Osteocyte (in vitro differentiated cells): ENCODE data around the gene ZNF148. TPM values are rescaled to one million over a fixed set of nuclear protein-coding genes. Genes with fewer than 3 reads are reported as not detected.

Source experiments
- DNase-seq: peaks from one replicate; pipeline ENCODE4 v3.0.0; 2021; ENCODE audit warnings: mixed read lengths; ENCODE audit not compliant: unreplicated experiment; ENCODE audit errors: extremely low spot score
- H3K27ac Mint-ChIP-seq: one replicate; pipeline ENCODE4 v1.8.0; 2021; ENCODE audit warnings: mild to moderate bottlenecking, mixed read lengths; ENCODE audit not compliant: unreplicated experiment
- H3K27me3 Mint-ChIP-seq: one replicate; pipeline ENCODE4 v1.8.0; 2021; ENCODE audit warnings: mixed read lengths; ENCODE audit not compliant: unreplicated experiment
- H3K36me3 Mint-ChIP-seq: one replicate; pipeline ENCODE4 v1.8.0; 2021; ENCODE audit warnings: mixed read lengths; ENCODE audit not compliant: unreplicated experiment
- H3K4me1 Mint-ChIP-seq: one replicate; pipeline ENCODE4 v1.8.0; 2021; ENCODE audit warnings: mixed read lengths; ENCODE audit not compliant: unreplicated experiment
- H3K4me3 Mint-ChIP-seq: one replicate; pipeline ENCODE4 v1.8.0; 2021; ENCODE audit warnings: mild to moderate bottlenecking, moderate library complexity, mixed read lengths; ENCODE audit not compliant: unreplicated experiment
- H3K9me3 Mint-ChIP-seq: one replicate; pipeline ENCODE4 v1.8.0; 2021; ENCODE audit warnings: mixed read lengths; ENCODE audit not compliant: unreplicated experiment
- long read RNA-seq: library from polyadenylated mRNA; unstranded; transcript quantifications from one replicate; pipeline ENCODE4 v2.0.0, GENCODE V29; 2021
- total RNA-seq: library from RNA; stranded (reverse); gene quantifications from 2 replicates; pipeline ENCODE4 v1.2.1, GENCODE V29; 2021
- TF ChIP-seq, protein P1 (sequence below): fragments of 200-600 bp; sonication (generic); IDR thresholded peaks from 2 replicates; pipeline ENCODE4 v1.5.0; 2021; ENCODE audit warnings: antibody characterized with exemption, mild to moderate bottlenecking, moderate library complexity

Gene ZNF148, protein sequence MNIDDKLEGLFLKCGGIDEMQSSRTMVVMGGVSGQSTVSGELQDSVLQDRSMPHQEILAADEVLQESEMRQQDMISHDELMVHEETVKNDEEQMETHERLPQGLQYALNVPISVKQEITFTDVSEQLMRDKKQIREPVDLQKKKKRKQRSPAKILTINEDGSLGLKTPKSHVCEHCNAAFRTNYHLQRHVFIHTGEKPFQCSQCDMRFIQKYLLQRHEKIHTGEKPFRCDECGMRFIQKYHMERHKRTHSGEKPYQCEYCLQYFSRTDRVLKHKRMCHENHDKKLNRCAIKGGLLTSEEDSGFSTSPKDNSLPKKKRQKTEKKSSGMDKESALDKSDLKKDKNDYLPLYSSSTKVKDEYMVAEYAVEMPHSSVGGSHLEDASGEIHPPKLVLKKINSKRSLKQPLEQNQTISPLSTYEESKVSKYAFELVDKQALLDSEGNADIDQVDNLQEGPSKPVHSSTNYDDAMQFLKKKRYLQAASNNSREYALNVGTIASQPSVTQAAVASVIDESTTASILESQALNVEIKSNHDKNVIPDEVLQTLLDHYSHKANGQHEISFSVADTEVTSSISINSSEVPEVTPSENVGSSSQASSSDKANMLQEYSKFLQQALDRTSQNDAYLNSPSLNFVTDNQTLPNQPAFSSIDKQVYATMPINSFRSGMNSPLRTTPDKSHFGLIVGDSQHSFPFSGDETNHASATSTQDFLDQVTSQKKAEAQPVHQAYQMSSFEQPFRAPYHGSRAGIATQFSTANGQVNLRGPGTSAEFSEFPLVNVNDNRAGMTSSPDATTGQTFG
- total RNA-seq: 46.2 and 46.3 TPM in 2 replicates
- long read RNA-seq, full-length matches to known transcripts: 36 of 61 reads
- long read RNA-seq, partial matches to known transcripts: 6 of 61 reads
- long read RNA-seq, other reads (novel, unspliced or antisense): 19 of 61 reads

DNA sequence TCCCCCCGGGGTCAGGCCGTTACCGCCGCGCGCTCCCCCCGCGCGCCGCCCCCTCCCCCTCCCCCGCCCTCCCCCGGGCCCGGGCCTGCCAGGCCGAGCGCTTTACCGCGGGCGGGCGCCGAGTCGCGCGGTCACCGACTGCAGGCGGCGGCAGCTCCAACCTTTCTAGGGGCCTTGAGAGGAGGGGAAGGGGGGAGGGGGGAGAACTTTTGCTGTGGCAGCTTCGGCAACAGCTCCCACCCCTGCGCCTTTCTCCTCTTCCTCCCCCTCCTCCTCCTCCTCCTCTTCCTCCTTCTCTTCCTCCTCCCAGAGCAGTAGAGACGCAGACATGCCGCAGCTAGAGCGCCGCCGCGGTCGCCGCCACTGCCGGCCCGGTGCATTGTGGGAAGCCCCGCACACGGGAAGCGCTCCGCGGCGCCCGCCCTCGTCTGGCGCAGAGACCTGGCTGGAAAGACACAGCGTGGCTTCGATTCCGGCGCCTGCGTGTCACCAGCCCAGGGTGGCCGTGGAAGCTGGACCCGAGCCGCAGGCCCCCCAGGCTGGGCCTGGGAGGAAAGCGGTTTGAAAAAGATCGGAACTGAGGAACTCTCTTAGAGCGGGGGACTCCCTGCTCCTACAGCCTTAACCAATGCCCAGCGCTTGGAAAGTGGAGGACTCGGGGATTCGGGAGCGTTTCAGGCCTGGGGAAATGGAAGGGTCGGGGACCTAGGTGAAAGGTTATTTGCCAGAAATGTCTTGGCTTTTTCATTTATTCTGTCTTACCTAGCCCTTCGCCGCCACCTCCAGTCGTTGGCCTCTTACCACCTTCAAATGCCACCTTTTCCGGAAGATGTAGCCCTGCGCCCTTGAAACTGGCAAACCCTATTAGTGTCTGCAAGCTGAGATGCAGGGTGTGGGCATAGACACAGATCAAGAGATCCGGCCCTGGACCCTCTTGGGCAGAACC, at the start of gene ZNF148:
ZNF148 (minus strand) TSS at position 330 of the 946 bp plus-strand sequence. CDS start 61,685 bp downstream, outside the sequence.
- no peaks in the 10 kb centered on the region for H3K27me3 Mint-ChIP-seq

DNA sequence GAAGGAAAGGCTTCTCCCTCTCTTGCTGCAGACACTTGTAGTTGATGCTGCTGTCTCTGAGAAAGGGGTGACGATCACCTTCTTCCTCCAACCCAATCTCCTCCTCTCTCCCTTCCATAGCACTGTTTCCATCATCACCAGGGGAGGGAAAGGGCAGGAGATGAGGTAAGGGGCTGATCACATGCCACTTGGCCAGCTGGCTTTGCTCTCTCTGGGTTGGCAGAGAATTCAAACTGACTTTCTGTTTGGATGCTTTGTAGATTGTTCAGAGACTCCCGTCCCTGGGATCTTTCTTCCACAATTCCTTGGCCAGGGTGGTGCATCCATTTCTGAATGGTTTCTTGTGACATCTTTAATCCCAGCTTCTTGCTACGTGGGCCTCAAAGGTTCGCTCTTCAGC, 43.2 kb upstream of the ZNF148 start:
- TF ChIP-seq, protein P1, sequence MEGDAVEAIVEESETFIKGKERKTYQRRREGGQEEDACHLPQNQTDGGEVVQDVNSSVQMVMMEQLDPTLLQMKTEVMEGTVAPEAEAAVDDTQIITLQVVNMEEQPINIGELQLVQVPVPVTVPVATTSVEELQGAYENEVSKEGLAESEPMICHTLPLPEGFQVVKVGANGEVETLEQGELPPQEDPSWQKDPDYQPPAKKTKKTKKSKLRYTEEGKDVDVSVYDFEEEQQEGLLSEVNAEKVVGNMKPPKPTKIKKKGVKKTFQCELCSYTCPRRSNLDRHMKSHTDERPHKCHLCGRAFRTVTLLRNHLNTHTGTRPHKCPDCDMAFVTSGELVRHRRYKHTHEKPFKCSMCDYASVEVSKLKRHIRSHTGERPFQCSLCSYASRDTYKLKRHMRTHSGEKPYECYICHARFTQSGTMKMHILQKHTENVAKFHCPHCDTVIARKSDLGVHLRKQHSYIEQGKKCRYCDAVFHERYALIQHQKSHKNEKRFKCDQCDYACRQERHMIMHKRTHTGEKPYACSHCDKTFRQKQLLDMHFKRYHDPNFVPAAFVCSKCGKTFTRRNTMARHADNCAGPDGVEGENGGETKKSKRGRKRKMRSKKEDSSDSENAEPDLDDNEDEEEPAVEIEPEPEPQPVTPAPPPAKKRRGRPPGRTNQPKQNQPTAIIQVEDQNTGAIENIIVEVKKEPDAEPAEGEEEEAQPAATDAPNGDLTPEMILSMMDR: no peak
- H3K27ac Mint-ChIP-seq: no peak overlapping the region
- no peak overlapping the region for H3K4me3 Mint-ChIP-seq
- H3K36me3 Mint-ChIP-seq: no peaks in the 10 kb centered on the region
- no peak for DNase-seq
- H3K27me3 Mint-ChIP-seq: peaks cover 3% of the 10 kb centered on the region
- peaks cover 5% of the 10 kb centered on the region for H3K4me1 Mint-ChIP-seq
- H3K9me3 Mint-ChIP-seq: no peaks in the 10 kb centered on the region

More for the DNA sequence above, at the start of gene ZNF148:
- H3K4me3 Mint-ChIP-seq: peak within 1 kb of the TSS; percentile 96
- TF ChIP-seq, protein P1: no peak
- peak; percentile 95 for DNase-seq
- peaks cover 35% of the 10 kb centered on the region for H3K4me1 Mint-ChIP-seq
- peak within 1 kb of the TSS; percentile 95 for H3K27ac Mint-ChIP-seq
- no peaks in the 10 kb centered on the region for H3K9me3 Mint-ChIP-seq
- H3K36me3 Mint-ChIP-seq: peaks cover 8% of the 10 kb centered on the region

DNA sequence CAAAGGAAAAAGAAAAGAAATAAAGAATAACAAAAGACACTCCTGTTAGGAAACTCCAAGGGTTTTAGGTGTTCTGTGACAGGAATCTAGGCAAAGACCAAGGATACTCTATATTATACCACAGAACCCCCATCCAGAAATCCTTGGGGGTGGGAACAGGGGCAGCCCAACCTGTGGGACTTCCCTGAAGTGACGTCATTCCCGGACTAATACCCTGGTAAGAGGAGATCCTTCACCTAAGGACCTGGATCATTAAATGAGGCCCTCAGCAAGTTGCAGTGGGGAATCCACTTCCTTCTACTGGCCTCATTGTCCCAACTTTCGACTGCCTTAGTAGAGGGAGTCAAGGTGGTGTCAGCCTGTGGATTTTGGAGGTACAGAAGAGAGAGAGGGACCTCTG, 41.1 kb upstream of the ZNF148 start:
- H3K4me3 Mint-ChIP-seq: no peak overlapping the region
- no peaks in the 10 kb centered on the region for H3K9me3 Mint-ChIP-seq
- H3K36me3 Mint-ChIP-seq: no peaks in the 10 kb centered on the region
- H3K27ac Mint-ChIP-seq: no peak overlapping the region
- H3K27me3 Mint-ChIP-seq: peaks cover 9% of the 10 kb centered on the region
- TF ChIP-seq, protein P1: no peak
- peaks cover 5% of the 10 kb centered on the region for H3K4me1 Mint-ChIP-seq
- DNase-seq: no peak

DNA sequence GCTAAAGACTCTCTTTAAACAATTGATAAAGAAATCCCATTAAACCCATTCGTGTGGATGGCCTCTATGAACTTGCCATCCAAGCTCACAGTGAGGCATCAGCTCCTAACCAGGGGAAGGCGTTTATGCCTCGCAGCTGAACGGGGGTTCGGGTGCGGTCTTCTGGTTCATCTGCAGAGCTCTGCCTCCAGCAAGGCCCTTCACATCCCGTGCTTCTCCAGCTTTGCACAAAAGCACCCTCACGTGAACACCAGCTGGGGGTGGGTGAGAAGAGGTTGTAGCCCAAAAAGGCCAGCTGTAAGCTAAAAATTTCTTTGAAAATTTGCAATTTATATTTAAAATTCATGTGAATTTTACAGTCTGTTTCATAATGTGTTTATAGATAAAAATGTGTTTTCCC, 39.5 kb upstream of the ZNF148 start:
- H3K4me1 Mint-ChIP-seq: peaks cover 5% of the 10 kb centered on the region
- DNase-seq: no peak
- no peak overlapping the region for H3K4me3 Mint-ChIP-seq
- H3K27me3 Mint-ChIP-seq: peaks cover 15% of the 10 kb centered on the region
- TF ChIP-seq, protein P1: no peak
- H3K27ac Mint-ChIP-seq: no peak overlapping the region
- no peaks in the 10 kb centered on the region for H3K9me3 Mint-ChIP-seq
- no peaks in the 10 kb centered on the region for H3K36me3 Mint-ChIP-seq
